Breast epithelium (tissue), 4 donors: ENCODE results near the gene MSANTD3. TPM values are rescaled to one million over a fixed set of nuclear protein-coding genes. Genes with fewer than 3 reads are reported as not detected.

ENCODE experiments used
- DNase-seq, 2 donors: peaks; one replicate each; pipeline ENCODE4 v3.0.0-alpha.2; 2019; ENCODE audit warnings: low spot score in 2 of 2
- H3K27ac ChIP-seq, 2 donors: fragments of 200-600 bp; sonication (generic) in 1 of 2; one replicate each; pipeline ENCODE4 v1.5.1; 2016 to 2019; ENCODE audit warnings: mild to moderate bottlenecking in 1 of 2
- H3K27me3 ChIP-seq, 2 donors: fragments of 200-600 bp; sonication (generic) in 1 of 2; one replicate each; pipeline versions ENCODE4 v1.5.1 to v1.6.0; 2017 to 2019; ENCODE audit warnings: control low read depth in 1 of 2, mild to moderate bottlenecking in 1 of 2
- H3K36me3 ChIP-seq: fragments of 200-600 bp; one replicate; pipeline ENCODE4 v1.5.1; 2019
- H3K4me1 ChIP-seq, 2 donors: fragments of 200-600 bp; sonication (generic); one replicate each; pipeline ENCODE4 v1.5.1; 2016 to 2019; ENCODE audit warnings: control low read depth in 1 of 2
- H3K4me3 ChIP-seq, 3 donors: fragments of 200-600 bp; sonication (generic); 1 replicate in 2 of 3; 2 replicates in 1 of 3; pipeline ENCODE4 v1.5.1; 2016 to 2019; ENCODE audit warnings: mild to moderate bottlenecking in 3 of 3, moderate library complexity in 2 of 3
- H3K9me3 ChIP-seq, 2 donors: fragments of 200-600 bp; sonication (generic) in 1 of 2; one replicate each; pipeline ENCODE4 v1.5.1; 2016 to 2019; ENCODE audit warnings: control low read depth in 1 of 2
- CTCF ChIP-seq, 3 donors: fragments of 450-650 bp; IDR thresholded peaks; one replicate each; pipeline ENCODE4 v1.5.1; 2016 to 2017; ENCODE audit warnings: antibody characterized with exemption in 3 of 3, mild to moderate bottlenecking in 3 of 3, moderate library complexity in 3 of 3
- POLR2A ChIP-seq: fragments of 450-650 bp; IDR thresholded peaks from one replicate; pipeline ENCODE4 v1.6.1; 2016; ENCODE audit warnings: antibody characterized with exemption, mild to moderate bottlenecking, moderate library complexity
- POLR2AphosphoS5 ChIP-seq, 3 donors: sonication (generic); formaldehyde crosslinking; IDR thresholded peaks; one replicate each; pipeline ENCODE4 v1.6.1; 2017; ENCODE audit warnings: antibody characterized with exemption in 3 of 3
- intact Hi-C: fragments of 100-400 bp; cut with DNase I; formaldehyde crosslinking; loops from one replicate; pipeline ENCODE4 v1.15.1; 2023; ENCODE audit warnings: low total_unique reads
- total RNA-seq, 3 donors: library from RNA; depleted of rRNA; stranded (reverse); fragments of >200 nt; gene quantifications; one replicate each; pipeline ENCODE4 v1.1.0, GENCODE V29; 2016

Gene MSANTD3
- total RNA-seq, 3 donors from 2014 or later, result 13.0 to 23.9 (median 18.0) TPM

DNA sequence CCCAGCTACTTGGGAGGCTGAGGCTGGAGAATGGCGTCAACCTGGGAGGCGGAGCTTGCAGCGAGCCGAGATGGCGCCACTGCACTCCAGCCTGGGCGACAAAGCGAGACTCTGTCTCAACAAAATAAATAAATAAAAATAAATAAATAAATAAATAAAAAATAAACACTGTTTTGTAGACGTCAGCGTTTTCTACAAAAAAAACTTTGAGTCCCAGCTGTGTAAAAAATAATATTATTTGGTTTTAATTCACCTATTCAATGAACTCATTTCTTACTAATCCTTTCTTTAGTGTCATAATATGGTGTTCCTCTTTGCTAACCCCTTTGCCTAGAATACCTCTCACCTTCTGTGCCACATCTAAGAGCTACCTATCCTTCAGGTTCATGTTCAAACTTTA is 30.2 kb upstream of the MSANTD3 start:
- H3K4me3 ChIP-seq, result no peak overlapping the region
- DNase-seq, result no peak
- no peaks in the 10 kb centered on the region for H3K4me1 ChIP-seq
- no peak overlapping the region for H3K27ac ChIP-seq
- no peaks in the 10 kb centered on the region for H3K27me3 ChIP-seq
- no peak for TF ChIP-seq CTCF (IDR thresholded peaks at IDR 0.05)
- TF ChIP-seq POLR2A, result no peak
- no peak for TF ChIP-seq POLR2AphosphoS5 (IDR thresholded peaks at IDR 0.05)
- no peaks in the 10 kb centered on the region for H3K36me3 ChIP-seq
- intact Hi-C loops, result loop anchor here (10.0 kb wide), 1 partner anchor 1138 kb away; the partner anchor contains the start of gene RNF20
- H3K9me3 ChIP-seq, result peaks cover 4 to 9% of the 10 kb centered on the region in 2 donors

- no peak for TF ChIP-seq POLR2AphosphoS5 (IDR thresholded peaks at IDR 0.05)
- TF ChIP-seq POLR2A, result no peak
- TF ChIP-seq CTCF (IDR thresholded peaks at IDR 0.05), result no peak
- H3K36me3 ChIP-seq, result no peaks in the 10 kb centered on the region
- H3K4me1 ChIP-seq, result no peaks in the 10 kb centered on the region
- H3K27me3 ChIP-seq, result no peaks in the 10 kb centered on the region
- peaks cover 3 to 4% of the 10 kb centered on the region in 2 donors for H3K9me3 ChIP-seq
- intact Hi-C loops, result loop anchor here (10.0 kb wide), 1 partner anchor 1137 kb away; the partner anchor contains the start of gene RNF20
- no peak overlapping the region for H3K4me3 ChIP-seq
- H3K27ac ChIP-seq, result no peak overlapping the region
- DNase-seq, result no peak
Observed at GRCh38 chr9:100397529-100398266, 29.2 kb upstream of the MSANTD3 start.

DNA sequence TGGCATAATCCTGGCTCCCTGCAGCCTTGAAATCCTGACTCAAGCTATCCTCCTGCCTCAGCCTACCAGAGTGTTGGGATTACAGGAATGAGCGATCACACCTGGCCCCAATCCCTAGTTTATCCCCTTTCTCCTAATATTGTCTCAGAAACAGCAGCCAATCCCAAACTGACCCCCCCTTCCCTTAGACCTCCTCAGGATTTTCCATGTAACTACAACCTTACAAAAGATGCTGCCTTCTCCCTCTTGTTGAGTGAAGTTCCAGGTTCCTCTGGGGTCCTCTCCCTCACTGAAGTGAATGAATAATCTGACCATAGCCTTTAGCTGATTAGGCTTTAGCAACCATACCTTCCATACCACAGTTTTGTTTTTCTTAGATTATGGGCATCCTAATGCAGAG is 25.9 kb upstream of the MSANTD3 start:
- H3K36me3 ChIP-seq, result no peaks in the 10 kb centered on the region
- no peaks in the 10 kb centered on the region for H3K27me3 ChIP-seq
- no peaks in the 10 kb centered on the region for H3K4me1 ChIP-seq
- H3K4me3 ChIP-seq, result no peak overlapping the region
- no peak overlapping the region for H3K27ac ChIP-seq
- DNase-seq, result no peak
- no peaks in the 10 kb centered on the region for H3K9me3 ChIP-seq
- intact Hi-C loops, result no loop called here
- TF ChIP-seq POLR2A, result no peak
- TF ChIP-seq CTCF (IDR thresholded peaks at IDR 0.05), result no peak
- TF ChIP-seq POLR2AphosphoS5 (IDR thresholded peaks at IDR 0.05), result no peak

DNA sequence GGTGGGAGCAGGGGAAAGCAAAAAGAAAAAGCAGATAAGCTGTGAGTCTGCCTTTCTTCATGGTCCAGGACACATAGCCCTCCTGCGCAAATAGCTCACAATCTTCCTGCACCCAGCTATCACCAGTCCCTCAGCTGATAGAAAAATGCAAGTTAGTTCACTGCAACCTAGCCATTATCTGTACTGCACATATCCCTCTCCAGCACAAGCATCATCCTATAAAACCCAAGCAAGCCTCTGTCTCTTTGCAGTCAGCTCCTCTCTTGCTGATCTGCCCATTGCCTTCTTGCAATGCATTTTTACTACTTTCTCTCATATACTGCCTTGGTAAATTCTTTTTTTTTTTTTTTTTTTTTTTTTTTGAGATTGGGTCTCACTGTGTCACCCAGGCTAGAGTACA is 20.0 kb upstream of the MSANTD3 start:
- TF ChIP-seq POLR2AphosphoS5 (IDR thresholded peaks at IDR 0.05) (no peak), CTCF (IDR thresholded peaks at IDR 0.05) (no peak), POLR2A (no peak)
- H3K4me1 ChIP-seq, result no peaks in the 10 kb centered on the region
- no peak for DNase-seq
- H3K27ac ChIP-seq, result no peak overlapping the region
- no peaks in the 10 kb centered on the region for H3K9me3 ChIP-seq
- H3K36me3 ChIP-seq, result no peaks in the 10 kb centered on the region
- no peak overlapping the region for H3K4me3 ChIP-seq
- H3K27me3 ChIP-seq, result no peaks in the 10 kb centered on the region
- intact Hi-C loops, result no loop called here

DNA sequence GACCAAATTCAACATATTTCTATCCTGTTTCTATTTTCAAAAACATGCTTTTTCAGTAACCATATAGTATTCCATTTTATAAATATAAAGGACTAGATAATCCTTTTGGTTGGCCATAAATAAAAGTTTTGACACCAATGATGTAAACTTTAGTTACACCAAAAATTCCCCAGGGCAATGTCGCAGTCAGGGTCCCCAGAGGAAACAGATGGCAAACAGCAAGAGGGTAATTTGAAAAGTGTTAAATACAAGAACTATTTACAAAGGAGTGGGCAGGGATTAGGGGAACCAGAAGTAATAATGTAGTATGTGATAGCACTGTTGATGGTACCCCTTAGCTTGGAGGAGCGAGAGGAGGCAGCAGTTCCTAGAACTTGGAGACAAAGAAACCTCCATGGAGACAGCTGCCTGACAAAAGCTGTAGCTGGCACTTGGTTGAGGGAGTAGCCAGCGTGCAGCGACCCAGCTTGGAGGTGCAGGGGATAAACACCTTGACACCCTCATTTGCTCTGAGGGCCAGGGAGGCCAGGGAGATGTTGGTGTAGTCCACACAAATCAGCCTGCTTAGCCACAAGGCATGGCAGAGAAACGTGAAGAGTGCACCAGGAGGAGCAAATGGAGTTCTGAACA is 18.3 kb upstream of the MSANTD3 start:
- no peak overlapping the region for H3K27ac ChIP-seq
- no peaks in the 10 kb centered on the region for H3K4me1 ChIP-seq
- H3K27me3 ChIP-seq, result no peaks in the 10 kb centered on the region
- DNase-seq, result no peak
- H3K9me3 ChIP-seq, result no peaks in the 10 kb centered on the region
- no peak overlapping the region for H3K4me3 ChIP-seq
- no peak for TF ChIP-seq POLR2A
- TF ChIP-seq CTCF (IDR thresholded peaks at IDR 0.05), result no peak
- TF ChIP-seq POLR2AphosphoS5 (IDR thresholded peaks at IDR 0.05), result no peak
- intact Hi-C loops, result no loop called here
- no peaks in the 10 kb centered on the region for H3K36me3 ChIP-seq
